Left hindlimb (tissue), 1 donor: ENCODE measurements around the gene FBXO38.
"Not testable (repeated sequence)": the region's sequence is repeated elsewhere in the genome, so short reads cannot be mapped to it uniquely, and the experiment has no call there.

Source experiments
- DNase-seq: peaks from one replicate; pipeline ENCODE4 v3.0.0-alpha.2; 2018

The FBXO38 gene

DNA sequence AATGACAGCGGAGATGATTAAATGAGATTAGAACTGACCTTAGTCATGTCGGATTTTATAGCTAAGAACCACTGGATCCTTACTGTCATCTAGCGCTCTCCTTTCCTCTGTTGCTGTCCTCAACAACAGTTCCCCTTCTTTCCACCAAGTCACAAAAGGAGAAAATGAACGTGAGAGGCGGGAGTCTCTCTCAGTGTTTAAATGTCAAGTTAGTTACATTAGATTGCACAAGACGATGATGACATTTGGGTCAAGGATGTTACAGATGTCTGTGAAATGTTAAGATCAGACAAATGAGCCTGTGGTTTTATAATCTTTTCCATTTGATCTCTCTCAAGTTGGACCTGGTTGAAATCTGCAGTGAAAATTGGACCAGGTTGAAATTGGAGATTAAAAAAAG, 53.5 kb downstream of the FBXO38 start:
- no peak for DNase-seq

DNA sequence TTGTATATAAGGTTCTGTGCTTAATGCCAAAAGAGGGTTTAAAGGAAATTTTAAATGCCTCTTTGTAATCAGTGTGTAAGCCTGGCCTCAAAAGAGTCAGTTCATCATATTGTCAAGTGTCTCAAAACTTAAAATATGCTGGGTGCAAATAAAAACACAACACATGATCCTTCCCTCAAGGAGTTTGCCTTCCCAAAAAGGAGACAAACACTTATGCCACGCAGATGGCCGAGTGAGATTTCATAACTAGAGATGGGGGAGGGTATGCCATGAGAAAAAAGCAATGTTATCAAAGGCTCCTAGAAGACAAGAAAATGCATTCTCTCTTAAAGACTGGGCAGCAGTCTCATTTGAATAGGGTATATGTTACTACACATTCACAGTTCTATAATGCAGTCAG, 55.2 kb downstream of the FBXO38 start:
- DNase-seq = no peak

DNA sequence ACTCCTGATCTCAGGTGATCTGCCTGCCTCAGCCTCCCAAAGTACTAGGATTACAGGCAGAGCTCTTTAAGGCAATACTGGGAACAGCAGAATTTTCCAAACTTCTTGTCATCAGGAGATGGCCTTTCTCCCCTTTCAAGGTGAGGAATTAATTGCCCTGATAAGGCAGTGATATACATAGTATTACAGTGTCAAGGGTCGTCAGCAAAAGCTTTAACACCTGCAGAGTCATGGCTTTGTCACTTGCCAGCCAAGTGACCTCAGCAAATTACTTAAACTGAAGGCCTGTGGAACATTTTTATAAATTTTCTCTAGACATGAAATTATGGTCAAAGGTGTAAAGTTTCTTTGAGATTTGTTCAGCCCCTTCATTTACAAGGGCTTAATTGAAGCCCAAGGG, 59.5 kb downstream of the FBXO38 start:
- DNase-seq = no peak

DNA sequence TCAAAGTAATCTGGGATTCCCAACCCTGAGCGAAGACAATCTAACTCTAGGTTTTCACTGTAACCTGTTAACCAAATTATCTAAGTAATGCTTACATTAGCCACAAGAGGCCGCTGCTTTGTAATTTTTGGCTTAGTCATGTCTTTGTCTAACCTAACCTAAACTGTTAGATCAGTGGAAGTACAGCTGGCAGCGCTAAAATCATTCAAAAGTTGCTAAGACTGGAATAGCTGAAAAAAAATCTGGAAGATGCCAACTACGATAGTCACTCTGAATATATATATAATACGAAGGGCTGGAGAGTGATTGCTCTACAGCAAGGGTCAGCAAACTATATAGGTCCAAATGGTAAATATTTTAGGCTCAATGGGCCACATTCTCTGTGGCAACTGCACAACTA, 60.2 kb downstream of the FBXO38 start:
- DNase-seq = no peak

DNA sequence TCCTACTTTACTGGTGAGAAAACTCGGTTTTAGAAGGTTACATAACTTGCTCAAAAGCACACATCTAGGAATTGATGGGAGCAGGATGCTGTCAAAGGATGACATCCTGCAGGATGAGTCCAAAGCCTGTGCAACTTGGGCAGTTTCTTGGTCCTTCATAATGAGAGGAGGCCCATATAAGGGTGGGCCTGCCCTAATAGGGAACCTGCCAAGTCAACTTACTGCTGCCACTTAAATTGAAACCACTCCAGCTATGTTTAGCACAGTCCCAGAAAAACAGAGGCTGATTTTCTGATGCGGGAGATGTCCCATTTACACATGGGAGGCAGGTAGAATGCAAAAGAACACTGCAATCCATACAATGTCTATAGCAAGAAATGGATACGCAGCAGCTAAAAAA, 61.8 kb downstream of the FBXO38 start:
- no peak for DNase-seq

DNA sequence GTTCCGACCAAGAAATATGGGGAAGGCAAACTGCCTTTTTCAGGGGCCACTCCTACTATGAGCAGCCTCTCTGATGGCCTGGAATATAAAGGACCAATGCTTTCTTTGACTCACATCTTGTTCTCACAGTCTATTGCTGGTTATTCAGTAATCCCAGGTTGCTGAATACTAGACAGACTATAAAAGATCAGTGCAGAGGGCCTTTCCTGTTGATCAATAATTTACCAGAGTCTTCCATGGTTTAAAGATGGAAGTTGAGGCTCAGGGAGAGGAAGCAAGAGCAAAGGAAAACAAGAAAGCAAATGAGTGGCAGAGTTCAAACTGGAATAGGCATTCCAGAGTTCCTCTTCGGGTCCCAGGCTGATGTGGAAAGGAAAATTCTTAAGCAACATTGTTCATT, 62.9 kb downstream of the FBXO38 start:
- no peak for DNase-seq

DNA sequence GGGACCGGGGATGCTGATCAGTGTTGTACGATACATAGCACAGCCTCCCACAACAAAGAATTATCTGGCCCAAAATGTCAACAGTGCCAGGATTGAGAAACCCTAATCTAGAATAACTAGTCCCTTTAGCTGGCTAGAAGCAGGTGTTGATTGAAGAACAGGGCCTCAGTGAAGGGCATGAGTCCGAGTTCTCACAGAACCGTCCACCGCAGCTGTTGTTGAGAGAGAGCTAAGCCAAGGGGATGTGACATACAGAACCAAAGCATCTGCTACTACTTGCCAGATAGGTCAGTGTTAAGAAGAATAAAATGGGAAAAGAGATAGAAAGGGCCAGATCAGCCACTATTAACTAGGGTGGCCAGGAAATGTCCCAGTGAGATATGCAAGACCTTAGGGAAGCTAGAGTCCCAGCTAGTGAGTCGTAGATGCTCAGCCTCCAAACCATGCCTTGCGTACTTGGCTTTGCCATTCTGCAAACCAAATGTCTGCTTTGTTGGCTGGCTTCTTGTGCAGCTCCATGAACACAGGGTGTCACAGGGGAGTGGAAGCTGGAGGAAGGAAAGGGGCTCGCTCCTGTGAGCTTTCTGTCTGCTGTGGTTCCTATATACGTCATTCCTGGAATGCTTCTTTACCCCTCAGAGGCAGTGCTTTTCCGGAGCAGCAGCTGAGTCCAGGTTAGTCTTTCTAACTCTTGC, 68.9 kb downstream of the FBXO38 start:
- DNase-seq = no peak

DNA sequence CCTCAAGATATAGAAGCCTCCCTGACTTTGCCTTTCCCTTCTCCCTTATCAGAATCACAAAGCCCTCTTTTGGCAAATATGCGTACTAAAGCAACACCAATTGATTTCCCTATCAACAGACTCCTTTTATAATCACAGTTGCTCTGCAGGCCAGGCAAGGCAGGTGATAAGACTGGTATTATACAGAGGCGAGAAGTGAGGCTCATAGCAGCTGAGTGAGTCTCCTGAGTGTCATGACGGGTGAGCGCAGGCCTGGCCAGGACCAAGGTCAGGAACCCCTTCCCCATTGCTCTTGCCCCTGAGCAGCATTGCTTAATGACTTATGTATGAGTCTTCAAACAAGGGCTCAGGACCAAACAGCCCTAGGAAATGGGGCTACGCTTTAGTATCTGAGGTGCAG, 70.8 kb downstream of the FBXO38 start:
- DNase-seq = no peak

DNA sequence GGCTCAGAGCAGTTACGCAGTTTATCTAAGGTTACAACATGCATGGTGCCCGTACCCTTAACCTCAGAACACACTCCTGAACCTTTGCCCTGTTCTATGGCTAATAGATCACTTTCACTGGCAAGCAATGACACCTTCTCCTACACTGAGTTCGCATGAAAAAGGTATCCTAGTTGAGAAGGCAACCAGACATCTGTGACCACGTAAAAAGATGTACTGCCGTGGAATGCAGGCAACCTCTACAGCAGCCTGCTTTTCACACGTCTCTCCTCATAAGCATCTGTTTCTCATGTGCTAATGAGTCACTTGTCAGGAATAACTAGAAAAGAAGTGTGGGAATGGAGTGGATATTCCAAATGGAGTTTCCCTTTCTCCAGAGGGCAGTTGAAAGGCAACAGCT, 71.4 kb downstream of the FBXO38 start:
- DNase-seq = no peak

DNA sequence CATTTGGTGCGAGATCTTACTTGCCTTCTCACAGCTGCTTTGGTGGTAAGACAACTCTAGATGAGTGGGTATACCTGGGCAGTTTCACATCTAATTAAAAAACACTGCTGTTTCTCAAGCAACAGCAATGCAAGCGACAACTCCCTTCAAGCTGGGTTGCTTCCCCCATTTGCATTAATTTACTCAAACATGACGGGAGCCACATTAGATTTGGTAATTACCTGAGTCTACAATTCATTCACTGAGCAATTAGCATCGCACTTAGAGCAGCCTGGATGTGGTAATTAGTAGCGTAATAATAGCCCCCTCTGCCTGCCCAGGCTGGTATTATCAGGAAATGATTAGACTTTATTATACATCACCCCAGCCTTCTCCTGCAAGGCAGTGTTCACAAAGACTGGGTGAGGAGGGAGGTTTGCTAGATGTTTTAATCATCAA, 73.4 kb downstream of the FBXO38 start:
- DNase-seq = no peak

DNA sequence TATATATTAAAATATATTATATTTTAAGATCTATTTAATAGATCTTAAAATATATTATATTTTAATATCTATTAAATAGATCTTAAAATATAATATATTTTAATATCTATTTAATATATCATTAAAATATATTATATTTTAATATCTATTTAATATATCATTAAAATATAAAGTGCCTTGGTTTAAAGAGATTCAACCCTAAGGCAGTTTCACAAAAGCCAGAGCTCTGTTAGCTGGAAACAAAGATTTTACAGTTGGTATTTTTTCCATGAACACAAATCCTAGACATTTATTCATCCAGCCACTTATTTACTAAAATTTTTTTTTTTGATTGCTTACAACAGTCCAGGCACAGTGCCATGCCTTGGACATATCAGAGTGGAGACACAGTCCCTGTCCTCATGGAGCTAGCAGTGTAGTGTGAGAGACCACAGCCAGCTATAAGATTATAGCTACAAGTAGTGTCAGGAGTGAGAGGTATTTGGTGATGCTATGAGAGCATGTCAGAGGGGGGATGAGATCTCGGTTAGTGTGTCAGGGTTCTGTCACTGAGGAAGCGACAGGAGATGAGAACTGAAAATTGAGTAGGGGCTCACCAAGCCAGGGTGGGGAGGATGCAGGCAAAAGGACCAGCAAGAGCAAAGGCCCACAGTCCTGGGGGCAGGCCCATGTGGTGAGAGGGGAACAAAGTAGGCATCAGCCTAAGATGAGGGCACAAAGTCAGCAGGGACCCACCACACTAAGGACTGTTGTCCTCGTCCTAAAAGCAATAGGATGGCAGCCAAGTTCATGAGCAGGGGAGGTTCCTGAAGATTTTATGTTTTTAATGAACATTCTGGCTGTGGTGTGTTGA, 74.5 kb downstream of the FBXO38 start:
- no peak for DNase-seq

DNA sequence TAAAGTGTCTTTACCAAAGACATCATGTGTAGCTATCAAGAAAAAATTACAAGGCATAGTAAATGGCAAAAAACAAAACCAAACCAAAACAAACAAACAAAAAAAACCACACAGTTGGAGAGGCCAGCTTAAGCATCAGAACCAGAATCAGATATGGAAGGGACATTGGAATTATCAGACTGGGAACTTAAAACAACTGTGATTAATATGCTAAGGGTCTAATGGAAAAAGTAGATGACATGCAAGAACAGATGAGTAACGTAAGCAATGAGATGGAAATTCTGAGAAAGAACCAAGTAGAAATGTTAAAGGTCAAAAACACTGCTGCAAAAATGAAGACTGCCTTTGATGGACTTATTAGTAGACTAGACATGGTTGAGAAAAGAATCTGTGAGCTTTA, 75.9 kb downstream of the FBXO38 start:
- DNase-seq = no peak

DNA sequence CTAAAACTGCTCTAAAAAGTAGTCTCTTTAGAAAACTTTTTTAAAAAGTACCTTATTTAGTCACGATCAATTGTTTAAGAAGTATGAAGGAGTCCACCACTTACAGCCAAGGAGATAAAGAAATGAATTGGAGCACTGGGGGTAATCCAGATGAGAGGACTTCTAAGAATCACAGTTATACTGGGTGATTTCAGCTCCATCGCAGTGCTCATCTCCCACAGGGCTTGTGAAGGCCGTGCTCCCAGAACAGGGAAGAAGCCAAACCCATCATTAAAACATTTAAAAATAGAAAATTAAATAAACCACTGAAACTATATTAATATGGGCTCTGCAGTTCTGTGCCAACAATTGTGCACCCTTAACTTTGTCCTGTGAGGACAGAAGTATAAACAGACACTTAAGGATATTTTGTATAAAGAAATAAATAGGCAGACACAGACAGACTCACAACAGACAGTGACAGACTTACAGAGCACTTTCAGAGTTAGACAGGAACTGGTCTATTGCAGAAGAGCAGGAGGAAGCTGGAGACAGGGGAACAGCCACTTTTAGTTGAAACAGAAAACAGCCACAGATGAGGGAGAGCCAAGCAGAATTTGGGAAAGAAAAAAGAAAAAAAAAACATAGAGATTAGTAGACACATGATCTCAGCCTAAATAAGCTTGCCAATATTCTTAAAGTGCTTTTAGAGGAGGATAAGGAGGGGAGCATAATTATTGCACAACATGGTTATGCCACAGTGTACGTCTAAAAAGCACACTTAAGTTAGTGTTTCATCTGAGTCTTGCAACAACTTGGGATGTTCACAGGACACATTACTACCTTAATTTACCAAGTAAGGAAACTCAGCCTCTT, 81.8 kb downstream of the FBXO38 start:
- no peak for DNase-seq

DNA sequence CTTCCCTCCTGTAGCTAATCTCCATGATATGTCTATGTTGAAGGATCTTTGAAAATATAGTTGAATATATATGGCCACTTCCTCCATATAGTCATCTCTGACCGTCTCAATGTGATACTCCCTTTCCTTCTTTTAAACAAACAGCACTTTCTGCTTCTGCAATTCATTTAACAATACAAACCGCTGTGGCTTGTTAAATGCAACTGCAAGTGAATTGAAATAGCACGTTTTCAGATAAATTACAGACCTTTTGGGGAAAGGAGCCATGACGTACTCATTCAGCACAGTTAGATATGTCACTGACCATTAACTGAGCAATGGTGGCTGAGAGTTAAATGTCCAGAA, 82.5 kb downstream of the FBXO38 start:
- no peak for DNase-seq

DNA sequence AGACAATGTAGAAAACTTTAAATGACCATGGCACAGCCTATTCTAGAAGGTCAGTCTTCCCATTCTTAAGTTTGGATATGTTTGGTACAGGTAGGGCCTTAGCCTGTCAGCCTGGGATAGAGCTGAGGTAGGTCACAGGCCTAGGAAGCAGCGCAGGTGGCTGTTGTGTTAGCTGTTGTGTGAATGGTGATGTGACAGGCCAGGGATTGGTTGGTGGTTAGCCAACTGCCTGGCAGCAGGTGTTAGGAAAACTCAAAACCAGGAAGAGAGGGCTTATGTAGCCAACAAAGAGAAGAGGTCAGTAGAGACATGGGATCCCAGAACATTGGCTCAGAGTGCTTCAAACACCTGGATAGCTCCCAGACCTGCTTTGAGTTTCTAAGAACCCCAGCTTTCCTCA, 84.2 kb downstream of the FBXO38 start:
- no peak for DNase-seq

DNA sequence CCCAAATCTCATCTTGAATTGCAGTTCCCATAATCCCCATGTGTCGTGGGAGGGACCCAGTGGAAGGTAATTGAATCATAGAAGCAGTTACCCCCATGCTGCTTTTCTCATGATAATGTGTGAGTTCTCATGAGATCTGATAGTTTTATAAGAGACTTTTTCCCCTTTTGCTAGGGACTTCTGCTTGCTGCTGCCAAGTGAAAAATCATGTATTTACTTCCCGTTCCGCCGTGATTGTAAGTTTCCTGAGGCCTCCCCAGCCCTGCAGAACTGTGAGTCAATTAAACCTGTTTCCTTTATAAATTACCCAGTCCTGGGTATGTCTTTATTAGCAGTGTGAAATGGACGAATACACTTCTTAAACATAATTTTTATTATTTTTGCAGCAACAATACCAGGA, 85.0 kb downstream of the FBXO38 start:
- not testable (repeated sequence) for DNase-seq

DNA sequence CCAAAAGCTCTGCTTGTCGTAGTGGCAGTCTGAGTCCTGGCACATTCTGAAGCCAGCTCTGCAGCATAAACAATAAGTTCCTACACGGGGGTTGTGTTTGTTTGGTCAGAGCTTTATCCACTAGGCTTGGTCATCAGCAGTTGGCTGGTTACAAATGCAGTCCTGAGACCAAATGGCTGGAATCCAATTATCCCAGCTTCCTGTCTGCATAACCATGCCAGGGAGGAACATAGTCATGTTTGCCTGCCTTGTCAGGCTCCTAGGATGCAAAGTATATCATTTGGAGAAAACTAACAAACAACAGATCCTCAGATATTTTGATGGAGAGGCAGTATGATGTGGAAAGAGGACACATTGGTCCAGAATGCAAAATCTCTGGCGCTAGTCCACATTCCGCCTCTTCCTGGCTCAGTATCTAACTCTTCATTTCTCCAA, 85.8 kb downstream of the FBXO38 start:
- DNase-seq = no peak

DNA sequence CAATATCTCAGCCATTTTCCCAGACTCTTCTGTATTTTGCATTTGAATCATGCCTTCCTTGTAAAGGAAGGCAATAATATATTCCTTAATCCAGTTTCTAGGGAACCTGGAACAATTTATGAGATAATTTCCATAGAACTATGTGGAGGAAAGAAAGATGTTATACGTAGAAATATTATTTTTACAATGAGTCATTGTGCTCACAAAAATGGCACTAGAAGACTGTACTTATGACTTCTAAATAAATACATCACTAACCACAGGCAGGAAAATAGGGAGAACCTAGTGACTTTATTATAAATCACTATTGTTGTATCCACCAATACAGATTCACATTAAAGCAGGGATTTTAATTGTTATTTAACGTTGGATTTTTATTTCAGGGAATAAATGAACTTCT, 87.6 kb downstream of the FBXO38 start:
- DNase-seq = no peak

DNA sequence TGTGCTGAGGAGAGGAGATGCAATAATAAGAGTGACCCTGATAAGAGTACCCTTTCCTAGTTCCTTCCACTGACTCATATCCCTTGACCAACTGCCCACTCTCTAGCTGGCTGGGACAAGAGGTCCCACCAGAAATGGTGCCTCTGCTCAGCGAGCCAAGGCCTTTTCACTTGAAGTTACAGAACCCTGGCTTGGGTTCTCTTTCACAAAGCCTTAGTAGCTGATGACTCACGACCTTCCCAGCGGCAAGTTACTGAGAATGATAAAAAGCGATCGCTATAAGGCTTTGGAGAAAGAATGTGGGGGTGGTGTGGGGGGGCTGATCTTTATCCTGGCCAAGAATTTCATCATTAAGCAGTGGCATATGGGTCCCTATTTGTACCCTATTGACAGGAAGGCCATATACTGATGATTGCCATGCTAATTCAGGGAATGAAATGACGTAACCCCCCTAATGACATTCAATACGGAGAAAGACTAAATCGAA, 90.3 kb downstream of the FBXO38 start:
- no peak for DNase-seq

DNA sequence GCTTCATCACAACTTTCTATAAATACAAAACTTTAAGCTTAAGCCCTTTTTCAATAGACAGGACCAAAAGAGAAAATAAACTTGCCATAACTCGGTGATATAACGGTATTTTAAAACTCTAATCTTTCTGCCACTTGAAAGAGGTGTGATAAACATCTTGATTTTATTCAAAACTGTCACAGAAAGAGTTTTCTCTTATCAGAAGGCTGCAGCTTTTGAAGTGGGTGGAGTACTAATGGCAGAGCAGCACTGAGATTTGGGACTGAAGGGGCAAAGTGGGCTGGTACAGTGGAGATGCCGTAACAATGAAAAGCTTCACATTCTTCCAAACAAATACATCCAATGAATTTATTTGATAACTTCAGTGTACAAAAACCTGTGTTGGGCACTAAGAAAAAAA, 92.5 kb downstream of the FBXO38 start:
- DNase-seq = no peak

DNA sequence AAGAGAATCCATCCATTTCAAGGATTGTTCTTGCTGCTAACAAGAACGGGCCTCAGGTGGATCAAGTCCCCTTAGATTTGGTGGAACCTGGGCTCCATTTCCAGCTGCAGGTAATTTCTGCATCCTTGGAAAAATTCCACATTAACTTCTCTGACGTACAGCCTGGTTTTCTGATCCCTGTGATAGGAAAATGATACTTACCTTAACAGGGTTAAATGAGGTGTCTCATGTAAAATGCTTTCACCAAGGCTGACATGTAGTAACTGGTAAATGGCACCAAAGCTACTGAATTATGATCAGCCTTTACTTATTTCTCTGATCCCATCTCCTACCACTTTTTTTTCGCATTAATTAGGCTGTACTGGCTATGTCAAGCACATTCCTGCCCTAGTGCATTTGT, 93.7 kb downstream of the FBXO38 start:
- DNase-seq = no peak

DNA sequence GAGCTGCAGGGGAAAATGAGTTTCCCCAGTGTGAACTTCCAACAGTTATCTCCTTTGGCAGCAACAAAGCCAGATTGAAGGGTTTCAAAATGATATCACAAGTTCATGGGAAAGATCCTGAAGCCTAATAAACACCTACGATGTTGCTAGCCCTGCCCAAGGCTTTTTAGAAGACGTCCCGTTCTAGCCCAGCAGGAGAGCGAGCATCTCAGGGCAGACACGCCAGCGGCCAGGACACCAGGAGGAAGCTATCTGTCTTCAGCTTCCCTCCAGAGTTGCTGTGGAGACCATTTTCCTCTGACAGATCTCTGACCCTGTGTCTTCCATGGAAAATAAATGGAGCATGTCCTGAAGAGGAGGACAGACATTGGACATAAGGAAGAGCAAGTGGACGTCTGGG, 98.4 kb downstream of the FBXO38 start:
- DNase-seq = no peak

DNA sequence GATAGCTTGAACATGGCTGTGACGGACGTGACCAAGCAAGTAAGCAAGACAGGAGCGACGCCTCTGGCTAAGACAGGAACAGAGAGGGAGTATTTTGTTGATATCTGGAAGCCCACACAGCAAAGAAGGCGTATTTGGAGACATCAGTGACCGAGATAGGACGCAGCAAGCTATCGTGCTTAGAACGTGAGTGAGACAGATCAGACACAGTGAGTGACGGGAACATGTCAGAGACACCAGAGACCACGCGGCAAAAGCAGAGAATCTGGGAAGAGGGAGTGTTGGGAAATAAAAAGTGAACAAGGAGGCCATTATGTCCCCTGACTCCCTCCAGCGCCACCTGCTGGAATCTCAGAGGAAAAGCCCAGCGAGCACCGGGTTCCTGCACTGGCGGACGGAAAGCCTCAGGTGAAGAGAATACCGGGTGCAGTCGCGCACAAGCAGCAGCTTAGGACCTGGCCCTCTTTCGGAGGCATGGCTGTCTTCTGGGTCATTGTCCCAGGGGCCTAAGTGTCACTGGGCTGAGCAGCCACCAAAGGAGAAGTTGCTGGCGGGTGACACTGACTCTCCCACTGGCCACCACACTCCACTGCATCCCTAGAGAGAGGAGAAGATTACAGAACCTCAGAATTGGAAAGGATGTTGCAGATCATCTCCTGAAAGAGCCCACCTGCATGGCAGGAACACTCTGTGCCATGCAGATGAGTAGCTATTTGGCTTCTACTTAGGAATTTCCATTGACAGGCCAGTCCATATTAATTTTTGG, 99.1 kb downstream of the FBXO38 start:
- no peak for DNase-seq
